ENCODE measurements around the gene SLC16A14.

Gene SLC16A14

GRCh38 chr2:230043025-230043424 is 25.7 kb downstream of the SLC16A14 start:
- DNase-seq (ENCODE audit: low read depth in 2 of 2) = no peak

GRCh38 chr2:230042195-230042594 is 26.5 kb downstream of the SLC16A14 start:
- DNase-seq (ENCODE audit: low read depth in 2 of 2) = no peak

- DNase-seq (ENCODE audit: low read depth in 2 of 2) = no peak
Measured at GRCh38 chr2:230023313-230023712, 45.4 kb downstream of the SLC16A14 start.

- DNase-seq (ENCODE audit: low read depth in 2 of 2) = no peak
Measured at GRCh38 chr2:230019742-230020141, 49.0 kb downstream of the SLC16A14 start.

GRCh38 chr2:230018153-230018552 is 50.6 kb downstream of the SLC16A14 start:
- DNase-seq (ENCODE audit: low read depth in 2 of 2) = no peak

- DNase-seq (ENCODE audit: low read depth in 2 of 2) = no peak
Measured at GRCh38 chr2:230016844-230017243, 51.9 kb downstream of the SLC16A14 start.

GRCh38 chr2:230012267-230012884 is 56.3 kb downstream of the SLC16A14 start:
- no peak for DNase-seq (ENCODE audit: low read depth in 2 of 2)

- no peak for DNase-seq (ENCODE audit: low read depth in 2 of 2)
Measured at GRCh38 chr2:230011617-230012016, 57.1 kb downstream of the SLC16A14 start.

GRCh38 chr2:230010501-230010900 is 58.2 kb downstream of the SLC16A14 start:
- no peak for DNase-seq (ENCODE audit: low read depth in 2 of 2)

GRCh38 chr2:230008708-230009066 is 60.0 kb downstream of the SLC16A14 start:
- no peak for DNase-seq (ENCODE audit: low read depth in 2 of 2)

GRCh38 chr2:230007931-230008707 is 60.6 kb downstream of the SLC16A14 start:
- DNase-seq (ENCODE audit: low read depth in 2 of 2) = peak; percentile 54 to 75

GRCh38 chr2:230000118-230000841 is 68.4 kb downstream of the SLC16A14 start:
- no peak for DNase-seq (ENCODE audit: low read depth in 2 of 2)

- no peak for DNase-seq (ENCODE audit: low read depth in 2 of 2)
Measured at GRCh38 chr2:229997565-229997964, 71.2 kb downstream of the SLC16A14 start.

- no peak for DNase-seq (ENCODE audit: low read depth in 2 of 2)
Measured at GRCh38 chr2:229996320-229996719, 72.4 kb downstream of the SLC16A14 start.

GRCh38 chr2:229993236-229993635 is 75.5 kb downstream of the SLC16A14 start:
- no peak for DNase-seq (ENCODE audit: low read depth in 2 of 2)

Measured in stimulated activated CD8-positive, alpha-beta memory T cell treated with anti-CD3 and anti-CD28 coated beads, Interleukin-7, amount 100 ng/mL, for 4 hours (primary cell).